Left renal pelvis (tissue), 4 donors: ENCODE measurements around the gene CEP19. TPM values are rescaled to one million over a fixed set of nuclear protein-coding genes. Genes with fewer than 3 reads are reported as not detected.
"Not testable (repeated sequence)": the region's sequence is repeated elsewhere in the genome, so short reads cannot be mapped to it uniquely, and the experiment has no call there.

Experiments
- DNase-seq, 4 donors: peaks; one replicate each; pipeline ENCODE4 v3.0.0-alpha.2; 2013; ENCODE audit warnings: low read depth in 4 of 4, low spot score in 3 of 4
- polyA plus RNA-seq, 4 donors: library from polyadenylated mRNA; unstranded; fragments of 120-200 nt; gene quantifications; one replicate each; pipeline ENCODE4 v1.2.1, GENCODE V29; 2013; ENCODE audit not compliant: insufficient read length in 4 of 4

Gene CEP19
- 1 to 10 TPM; 4.8 to 6.2 (median 5.1) TPM for polyA plus RNA-seq

- peak; percentile 77 to 85 (median 84) for DNase-seq
These were observed at the start of gene CEP19, which contains the start of gene PIGX for GRCh38 chr3:196711838-196712513. TSS of gene CEP19 (minus strand) at chr3:196712250. CDS start at chr3:196708657, 3,593 bp downstream. TSS of gene PIGX (plus strand) at chr3:196712377.

- no peak for DNase-seq
These were observed 46.1 kb upstream of the CEP19 start for GRCh38 chr3:196757876-196758739.

- no peak for DNase-seq
These were observed 44.7 kb upstream of the CEP19 start for GRCh38 chr3:196756732-196757131.

GRCh38 chr3:196754091-196754981 lies 42.3 kb upstream of the CEP19 start:
- DNase-seq, result no peak

GRCh38 chr3:196753201-196753600 lies 41.2 kb upstream of the CEP19 start:
- no peak for DNase-seq

- no peak for DNase-seq
These were observed 37.1 kb upstream of the CEP19 start for GRCh38 chr3:196749125-196749524.

GRCh38 chr3:196743569-196743968 lies 31.5 kb upstream of the CEP19 start:
- DNase-seq, result not testable (repeated sequence)

- no peak for DNase-seq
These were observed 29.3 kb upstream of the CEP19 start for GRCh38 chr3:196741249-196741889.

- DNase-seq, result peak in 3 of 4 donors; percentile 34 to 51 (median 35)
These were observed 28.6 kb upstream of the CEP19 start for GRCh38 chr3:196740481-196741248.

- peak; percentile 64 to 70 (median 68) for DNase-seq
These were observed 27.8 kb upstream of the CEP19 start, which contains the start of gene PAK2 for GRCh38 chr3:196739671-196740480. TSS of gene PAK2 (plus strand) at chr3:196739857. CDS start at chr3:196782647, 42,790 bp downstream.

GRCh38 chr3:196737655-196738054 lies 25.6 kb upstream of the CEP19 start:
- no peak for DNase-seq

GRCh38 chr3:196736670-196737374 lies 24.8 kb upstream of the CEP19 start:
- DNase-seq, result no peak

GRCh38 chr3:196735751-196736150 lies 23.7 kb upstream of the CEP19 start:
- no peak for DNase-seq

- DNase-seq, result no peak
These were observed 15.0 kb upstream of the CEP19 start for GRCh38 chr3:196726788-196727675.

- no peak for DNase-seq
These were observed 9.0 kb upstream of the CEP19 start for GRCh38 chr3:196721097-196721496.

- not testable (repeated sequence) for DNase-seq
These were observed 5.1 kb upstream of the CEP19 start for GRCh38 chr3:196717162-196717561.
